ENCODE measurements around the gene CSNK1G1.

The CSNK1G1 gene

DNA sequence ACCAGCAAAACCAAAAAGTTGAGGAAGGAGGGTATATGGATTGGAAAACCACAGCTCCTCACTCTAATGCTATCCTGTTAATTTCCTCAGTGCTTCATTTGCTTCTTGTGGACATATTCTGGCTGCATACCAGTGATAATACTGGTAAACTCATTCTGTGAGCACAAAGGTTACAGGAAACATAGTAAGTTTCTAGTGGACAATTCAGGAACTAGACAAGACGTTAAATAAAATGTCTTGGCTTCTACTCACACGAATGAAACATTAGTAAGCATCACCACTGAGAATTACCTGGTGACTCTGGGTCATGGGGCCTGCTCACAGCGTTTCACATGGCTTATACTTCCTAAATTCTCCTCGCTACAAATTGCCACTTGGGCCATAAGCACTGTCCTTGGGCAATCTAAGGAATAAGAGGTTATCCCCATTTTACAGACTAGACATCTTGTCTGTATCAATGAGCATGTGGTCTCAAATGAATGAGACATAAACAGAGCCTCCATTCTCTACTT is 173.1 kb downstream of the CSNK1G1 start:
- DNase-seq: no peak

DNA sequence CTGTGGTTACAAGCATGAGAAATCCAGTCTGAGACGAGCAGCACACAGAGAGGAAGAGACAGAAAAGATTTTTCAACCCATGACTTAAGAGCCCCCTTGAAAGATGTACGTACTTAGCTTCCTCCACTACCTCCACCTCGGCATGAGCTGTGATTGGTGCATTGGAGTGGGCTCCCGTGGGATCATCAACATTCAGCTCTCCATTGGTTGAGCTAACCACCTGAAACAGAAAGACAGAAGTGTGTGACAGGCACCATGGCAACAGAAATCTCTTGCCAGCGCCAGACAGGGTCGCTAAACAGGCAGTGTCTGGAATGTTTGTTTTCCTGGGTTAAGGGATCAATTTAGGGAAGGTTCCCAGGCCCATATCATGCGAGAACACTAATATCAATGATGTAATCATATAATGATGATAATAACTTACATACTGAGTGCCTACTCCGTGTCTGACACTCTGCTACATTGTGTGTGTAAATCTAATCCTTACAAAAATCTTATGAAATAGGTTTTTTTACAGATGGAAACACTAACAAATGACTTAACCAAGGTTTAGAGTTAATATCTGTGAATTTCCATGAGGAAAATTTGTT is 175.6 kb downstream of the CSNK1G1 start:
- no peak for DNase-seq

DNA sequence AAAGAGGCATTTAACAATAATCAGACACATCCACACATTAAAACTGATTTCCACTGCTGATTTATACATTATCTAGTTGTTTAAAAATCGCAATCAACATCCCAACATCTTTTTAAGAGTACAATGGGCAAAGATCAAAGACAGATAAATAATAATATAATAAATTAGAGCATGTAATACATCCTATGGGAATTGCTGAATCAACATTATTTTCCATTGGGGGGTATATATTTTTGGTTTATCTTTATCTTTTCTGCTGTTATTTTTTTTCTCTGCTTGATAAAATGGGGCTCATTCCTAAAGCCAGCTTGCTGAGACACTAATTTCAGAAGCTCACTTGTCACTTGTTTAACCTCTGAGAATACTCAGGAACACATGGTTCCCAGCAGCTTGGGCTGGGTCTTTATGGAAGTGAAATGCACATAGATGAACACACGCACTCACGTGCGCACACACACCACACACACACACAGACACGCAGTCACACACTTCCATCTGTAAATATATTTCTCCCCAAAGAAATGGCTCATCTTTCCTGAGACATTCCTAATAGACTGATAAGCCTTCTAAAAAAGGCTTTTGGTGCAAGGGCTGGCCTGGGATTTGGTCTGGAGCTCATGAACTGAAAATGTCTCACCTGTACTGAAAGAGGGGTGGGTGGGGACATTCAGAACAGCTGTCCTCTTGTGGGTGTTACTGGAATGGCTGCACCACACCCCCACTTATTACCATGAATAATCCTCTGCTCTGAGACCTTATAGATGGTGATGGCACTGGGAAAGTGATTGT is 189.7 kb downstream of the CSNK1G1 start:
- DNase-seq: no peak

- no peak for DNase-seq
Observed at GRCh38 chr15:64164436-64164835, 191.5 kb downstream of the CSNK1G1 start.

- DNase-seq: no peak
Observed at GRCh38 chr15:64163659-64164362, 192.2 kb downstream of the CSNK1G1 start.

DNA sequence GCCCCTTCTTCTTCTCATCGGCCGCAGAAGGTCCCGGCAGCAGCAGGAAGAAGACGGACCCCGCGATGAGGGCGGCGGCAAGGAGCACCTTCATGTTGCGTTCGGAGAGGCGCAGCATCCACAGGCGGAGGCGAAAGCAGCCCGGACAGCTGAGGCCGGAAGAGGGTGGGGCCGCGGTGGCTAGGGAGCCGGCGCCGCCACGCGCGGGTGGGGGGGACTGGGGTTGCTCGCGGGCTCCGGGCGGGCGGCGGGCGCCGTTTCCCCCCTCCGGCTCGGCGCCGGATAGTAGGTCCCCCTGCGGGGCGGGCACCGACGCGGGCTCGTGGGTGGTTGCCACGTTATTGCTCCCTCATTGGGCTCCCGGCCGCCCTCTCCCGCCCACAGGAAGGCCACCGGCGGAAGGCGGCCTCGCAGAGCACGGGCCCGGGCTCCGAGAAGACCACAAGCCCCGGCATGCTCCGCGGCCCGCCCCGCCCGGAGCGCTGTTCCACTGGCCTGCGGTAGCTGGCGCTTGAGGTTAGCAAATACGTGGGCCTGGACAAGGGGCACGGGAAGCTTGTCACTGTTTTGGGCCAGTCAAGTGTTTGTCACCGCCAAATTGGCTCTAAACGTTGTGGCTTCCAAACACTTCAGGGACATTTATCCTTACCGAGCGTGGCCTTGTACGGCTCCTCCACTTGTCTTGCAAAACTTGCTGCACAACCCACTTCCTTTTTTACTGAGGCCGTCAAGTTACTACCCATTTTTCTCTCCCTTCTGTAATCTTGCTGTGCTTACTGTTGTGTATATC is 192.9 kb downstream of the CSNK1G1 start, which contains the start of gene PPIB:
TSS of gene PPIB (minus strand) at position 154 of the 790 bp plus-strand sequence. CDS start at position 118, 36 bp downstream.
- DNase-seq: peak; percentile 98

- no peak for DNase-seq
Observed at GRCh38 chr15:64162478-64162868, 193.5 kb downstream of the CSNK1G1 start.

- no peak for DNase-seq
Observed at GRCh38 chr15:64161688-64162477, 194.1 kb downstream of the CSNK1G1 start.

DNA sequence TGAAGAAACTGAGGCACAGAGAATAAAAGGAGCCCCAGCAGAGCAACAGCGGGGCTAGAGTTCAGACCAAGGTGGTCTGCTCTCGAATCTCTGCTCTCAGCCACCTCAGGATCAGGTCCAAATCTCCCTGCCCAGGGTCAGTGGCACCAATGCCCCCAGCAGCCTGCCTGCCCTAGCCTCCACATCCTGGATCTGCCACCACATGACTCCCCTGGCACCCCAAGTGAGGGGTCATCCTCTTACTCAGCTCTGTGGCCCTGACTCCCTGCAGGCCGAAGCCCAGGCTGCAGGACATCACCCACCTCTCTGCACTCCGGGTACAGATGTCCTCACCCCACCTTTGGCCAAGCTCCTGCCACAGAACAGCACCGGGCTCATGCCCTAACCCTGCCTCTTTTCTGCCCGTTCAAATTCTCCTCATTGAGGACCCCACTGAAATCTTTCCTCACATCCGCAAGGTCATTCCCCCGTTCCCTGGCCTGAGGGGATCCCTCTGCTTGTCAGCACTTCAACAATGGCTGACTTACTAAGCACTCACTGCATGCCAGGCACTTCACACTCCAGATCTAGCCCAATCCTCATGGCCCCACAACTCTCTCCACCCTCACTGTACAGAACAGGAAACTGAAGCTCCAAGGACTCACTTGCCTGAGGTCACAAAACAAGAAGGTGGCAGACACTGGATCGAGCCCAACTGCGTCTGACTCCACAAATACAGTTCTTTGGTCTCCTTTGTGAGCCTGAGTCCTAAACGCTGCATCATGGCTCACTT is 197.4 kb downstream of the CSNK1G1 start:
- DNase-seq: no peak

DNA sequence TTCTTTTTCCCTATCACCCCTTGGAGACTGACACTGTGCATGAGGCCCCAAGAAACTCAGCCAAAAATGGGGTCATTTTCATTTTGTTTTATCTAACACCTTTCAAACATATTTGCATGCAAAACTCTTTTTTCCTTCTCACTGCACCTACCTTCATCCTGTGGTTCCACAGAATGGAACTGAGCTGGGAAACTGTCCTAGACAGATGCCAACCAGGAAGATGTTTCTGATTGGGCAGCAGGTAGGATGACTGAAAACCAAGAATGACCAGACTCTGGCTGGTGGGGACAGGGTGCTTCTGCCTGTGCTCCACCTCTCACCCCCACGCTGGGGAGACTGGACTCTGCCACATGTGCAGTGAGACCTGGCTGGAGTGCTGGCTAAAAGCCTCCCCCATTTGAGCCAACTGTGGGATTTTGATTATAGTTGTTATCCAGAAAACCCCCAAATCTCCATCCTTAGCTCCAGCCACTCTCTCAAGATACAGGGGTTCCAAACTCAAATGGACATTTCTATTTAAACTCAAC is 198.3 kb downstream of the CSNK1G1 start:
- no peak for DNase-seq

- no peak for DNase-seq
Observed at GRCh38 chr15:64156652-64157331, 199.2 kb downstream of the CSNK1G1 start.

DNA sequence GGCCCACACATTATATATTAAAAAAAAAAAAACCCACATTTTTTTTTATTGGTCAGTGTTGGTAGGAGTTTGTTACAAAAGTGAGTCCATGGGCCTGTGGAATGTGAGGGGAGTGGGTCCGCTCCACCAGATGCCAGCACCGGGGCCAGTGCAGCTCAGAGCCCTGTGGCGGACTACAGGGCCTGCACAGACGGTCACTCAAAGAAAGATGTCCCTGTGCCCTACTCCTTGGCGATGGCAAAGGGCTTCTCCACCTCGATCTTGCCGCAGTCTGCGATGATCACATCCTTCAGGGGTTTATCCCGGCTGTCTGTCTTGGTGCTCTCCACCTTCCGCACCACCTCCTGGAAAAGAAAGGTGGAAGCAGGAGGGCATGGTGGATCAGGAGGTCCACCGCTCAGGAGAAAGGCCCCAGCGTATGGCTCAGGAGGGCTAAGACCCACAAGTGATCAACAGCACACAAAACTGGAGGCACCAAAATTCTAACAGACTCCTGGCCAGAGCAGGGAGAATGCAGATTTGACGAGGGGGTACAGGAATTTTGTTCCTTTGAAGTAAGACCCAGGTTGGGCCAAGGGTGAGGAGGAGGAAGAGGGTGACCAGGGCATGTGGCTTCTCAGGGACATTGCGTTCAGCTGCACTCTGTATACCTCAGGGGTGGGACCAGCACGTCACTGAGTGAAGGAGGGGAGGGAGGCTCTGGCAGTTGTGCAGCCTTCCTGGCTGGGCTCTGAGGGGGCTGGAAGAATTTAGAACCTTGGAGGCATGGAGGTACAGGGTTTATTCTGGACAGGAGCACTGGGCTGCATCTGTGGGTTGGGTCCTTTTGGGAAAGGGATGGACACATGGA is 199.9 kb downstream of the CSNK1G1 start:
- no peak for DNase-seq

DNA sequence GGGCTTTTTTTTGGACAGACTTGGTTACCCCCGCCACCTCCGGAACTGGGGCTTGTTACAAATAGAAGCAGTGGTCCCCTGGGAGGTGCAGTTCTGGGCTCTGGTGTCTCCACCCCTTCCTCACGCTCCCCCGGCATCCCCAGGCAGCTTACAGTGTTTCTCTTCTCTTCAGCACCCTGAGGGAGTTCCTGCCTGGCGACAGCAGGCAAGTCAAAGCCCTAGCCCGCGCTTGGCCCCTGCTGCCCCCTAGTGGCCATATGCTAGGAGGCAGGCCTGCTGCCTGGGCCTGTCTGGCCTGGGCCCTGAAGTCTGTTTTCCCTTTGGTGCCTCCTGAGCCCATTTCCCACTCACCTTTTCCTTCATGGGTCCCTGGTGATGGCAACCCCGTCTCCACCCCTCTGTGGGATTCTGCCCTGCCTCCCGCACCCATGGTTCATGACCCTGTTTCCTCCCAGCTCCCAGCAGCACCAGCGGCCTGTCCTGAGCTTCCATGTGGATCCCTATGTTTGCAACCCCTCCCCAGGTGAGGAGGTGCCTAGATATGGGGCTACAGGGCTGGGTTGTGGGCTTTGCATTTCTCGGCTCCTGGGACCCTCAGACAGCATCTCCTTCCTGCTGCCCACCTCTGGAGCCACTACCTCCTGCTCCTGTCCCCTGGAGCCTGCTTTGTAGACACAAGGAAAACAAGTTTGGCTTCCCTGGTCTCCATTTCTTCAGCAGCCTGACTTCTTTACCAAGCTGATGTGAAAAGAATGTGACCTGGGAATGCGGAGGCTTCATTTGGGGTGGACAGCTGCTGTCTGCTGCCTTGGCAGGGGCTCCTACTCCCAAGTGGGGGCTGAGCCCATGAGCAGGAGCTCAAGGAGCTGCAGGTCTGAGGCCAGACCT is 202.2 kb downstream of the CSNK1G1 start:
- DNase-seq: peak; percentile 90

DNA sequence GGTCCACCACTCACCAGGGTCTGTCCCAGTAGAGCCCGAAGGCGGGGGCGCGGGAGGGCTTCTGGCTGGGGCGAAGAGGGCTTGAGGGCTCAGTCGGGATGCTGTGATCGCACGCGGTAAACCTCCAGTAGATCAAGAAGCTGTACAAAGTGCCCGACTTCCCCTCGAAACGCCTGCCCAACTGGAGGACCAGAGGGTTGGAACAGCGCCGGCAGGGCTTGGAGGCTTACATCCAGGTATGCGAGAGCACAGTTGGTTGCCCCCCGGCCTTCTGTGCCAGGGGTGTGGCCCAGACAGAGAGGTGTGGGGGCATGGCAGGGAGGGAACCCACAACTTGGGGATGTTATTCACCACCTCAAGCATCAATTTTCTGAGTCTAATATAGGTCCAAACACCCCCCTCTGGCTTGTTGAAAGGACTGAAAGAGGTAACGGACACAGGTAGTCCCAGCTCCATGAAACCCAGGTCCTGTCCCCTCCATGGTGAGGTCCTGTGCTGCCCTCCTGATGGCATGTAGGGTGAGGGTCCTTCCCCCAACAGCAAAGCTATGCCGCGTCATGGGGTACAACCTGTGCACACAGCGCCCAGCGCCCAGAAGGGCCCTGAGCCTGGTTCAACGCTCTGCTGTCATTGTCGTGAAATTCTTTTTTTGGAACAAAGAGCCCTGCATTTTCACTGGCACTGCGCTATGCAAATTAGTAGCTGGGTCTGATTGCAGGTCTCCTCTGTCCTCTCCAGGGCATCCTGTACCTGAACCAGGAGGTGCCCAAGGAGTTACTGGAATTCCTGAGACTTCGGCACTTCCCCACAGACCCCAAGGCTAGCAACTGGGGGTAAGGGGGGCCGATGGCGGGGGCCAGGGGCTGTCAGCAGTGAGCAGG is 203.2 kb downstream of the CSNK1G1 start:
- DNase-seq: no peak

DNA sequence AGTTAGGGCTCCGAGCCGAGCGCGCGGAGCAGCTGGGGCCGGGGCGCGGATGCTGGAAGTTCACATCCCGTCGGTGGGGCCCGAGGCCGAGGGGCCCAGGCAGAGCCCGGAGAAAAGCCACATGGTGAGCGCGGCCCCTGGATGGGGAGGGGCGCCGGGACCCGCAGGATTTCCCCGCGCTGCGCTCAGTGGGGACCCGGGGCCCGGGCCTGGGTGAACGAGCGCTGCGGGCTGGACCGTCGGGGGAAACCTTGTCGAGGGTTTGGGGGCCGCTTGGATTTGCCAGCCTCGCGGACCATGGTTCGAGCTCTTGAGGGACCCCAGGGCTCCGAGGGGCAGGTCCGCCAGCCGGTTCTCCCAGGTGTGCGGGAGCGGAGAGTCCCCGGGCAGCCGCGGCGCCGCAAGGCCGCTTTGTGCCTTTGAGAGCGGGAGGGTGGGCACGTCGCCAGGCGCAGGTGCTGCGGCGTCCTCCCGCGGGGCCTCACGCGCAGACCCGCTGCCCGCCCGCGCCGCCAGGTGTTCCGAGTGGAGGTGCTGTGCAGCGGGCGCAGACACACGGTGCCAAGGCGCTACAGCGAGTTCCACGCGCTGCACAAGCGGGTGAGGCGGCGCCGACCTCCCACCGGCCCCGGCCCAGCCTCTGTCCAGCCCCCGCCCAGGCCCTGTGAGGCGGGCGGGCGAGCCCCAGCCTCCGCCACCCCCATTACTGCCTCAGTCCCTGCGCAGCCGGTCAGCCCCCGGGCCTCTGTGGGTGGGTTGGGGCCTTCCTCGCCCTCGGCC is 204.1 kb downstream of the CSNK1G1 start, which contains the start of gene SNX22:
TSS of gene SNX22 (plus strand) at position 5 of the 780 bp plus-strand sequence. CDS start at position 50, 45 bp downstream.
- DNase-seq: no peak
